GM20431 (cell line): ENCODE data around the gene CHST5.
"Not testable (repeated sequence)": the region's sequence is repeated elsewhere in the genome, so short reads cannot be mapped to it uniquely, and the experiment has no call there.

ENCODE experiments used
- in situ Hi-C: fragments of 300-500 bp; cut with MseI, MboI; formaldehyde crosslinking; loops from one replicate; pipeline ENCODE4 v1.15.0; 2020; ENCODE audit warnings: low sequenced_read_pairs; ENCODE audit not compliant: unreplicated experiment

CHST5 gene

DNA sequence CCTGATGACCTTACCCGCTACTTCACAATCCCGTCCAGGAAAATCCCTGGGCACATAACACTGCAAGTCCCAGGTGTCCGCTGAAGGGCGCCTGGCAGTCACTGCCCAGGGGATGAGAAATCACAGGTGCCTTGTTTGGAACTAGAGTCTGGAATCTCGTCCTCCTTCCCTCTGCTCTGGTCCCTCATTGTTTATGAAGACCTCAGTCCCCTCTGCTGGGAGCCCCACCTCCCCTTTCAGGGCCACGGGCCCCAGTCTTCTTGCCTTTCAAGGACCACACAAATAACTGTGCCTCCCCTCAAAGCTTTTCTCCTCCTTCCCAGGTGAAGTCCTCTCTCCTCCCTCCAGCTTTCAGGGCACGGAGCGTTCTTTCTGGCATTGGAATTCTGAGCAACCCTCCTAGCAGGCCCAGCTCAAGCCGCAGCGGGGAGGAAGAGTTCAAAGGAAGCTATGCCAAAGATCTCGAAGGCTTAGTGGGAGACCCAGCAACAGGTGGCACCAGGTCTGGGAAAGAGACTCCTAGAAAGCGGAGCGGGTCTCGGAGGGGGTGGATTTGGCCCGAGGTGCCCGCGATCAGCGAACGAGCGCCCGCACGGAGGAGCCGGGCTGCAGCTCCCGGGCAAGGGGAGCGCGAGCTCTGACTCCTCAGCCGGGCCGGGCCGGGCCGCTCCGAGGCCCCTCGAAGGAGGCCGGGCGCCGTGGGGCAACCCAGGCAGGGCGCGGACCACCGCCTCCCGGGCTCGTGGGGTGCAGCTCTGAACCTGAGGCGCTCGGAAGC, 19.5 kb downstream of the CHST5 start:
- in situ Hi-C loops = not testable (repeated sequence)

DNA sequence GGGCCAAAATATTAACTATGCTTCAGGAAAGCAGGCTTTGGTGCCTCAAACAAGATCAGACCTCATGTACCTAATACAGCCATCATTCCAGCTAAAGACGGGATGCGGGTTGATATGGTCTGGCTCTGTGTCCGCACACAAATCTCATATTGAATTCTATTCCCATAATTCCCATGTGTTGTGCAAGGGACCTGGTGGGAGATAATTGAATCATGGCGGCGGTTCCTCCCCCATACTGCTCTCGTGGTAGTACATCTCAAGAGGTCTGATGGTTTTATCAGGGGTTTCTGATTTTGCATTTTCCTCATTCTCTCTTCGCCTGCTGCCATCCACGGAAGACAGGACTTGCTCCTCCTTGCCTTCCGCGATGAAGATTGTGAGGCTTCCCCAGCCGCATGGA, 21.6 kb downstream of the CHST5 start:
- in situ Hi-C loops = no loop called here

DNA sequence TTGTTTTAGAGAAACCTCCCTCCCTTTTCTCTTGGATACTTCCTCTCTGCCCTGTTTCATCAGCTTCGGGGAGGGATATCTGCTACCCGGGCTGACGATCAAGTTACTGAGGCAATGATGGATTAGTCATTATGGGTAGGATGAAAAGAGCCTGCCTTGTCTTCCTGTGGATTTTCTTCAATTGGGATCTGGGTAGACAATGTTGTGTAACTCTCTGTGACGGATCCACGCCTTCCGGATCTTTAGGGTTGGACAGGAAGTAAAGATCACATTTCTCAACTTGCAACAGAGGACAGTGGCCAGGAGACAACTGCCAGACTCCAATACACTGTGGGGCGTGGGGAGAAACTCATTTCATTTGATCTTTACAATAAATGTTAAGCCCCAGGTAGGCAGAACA, 29.3 kb downstream of the CHST5 start:
- in situ Hi-C loops = no loop called here

DNA sequence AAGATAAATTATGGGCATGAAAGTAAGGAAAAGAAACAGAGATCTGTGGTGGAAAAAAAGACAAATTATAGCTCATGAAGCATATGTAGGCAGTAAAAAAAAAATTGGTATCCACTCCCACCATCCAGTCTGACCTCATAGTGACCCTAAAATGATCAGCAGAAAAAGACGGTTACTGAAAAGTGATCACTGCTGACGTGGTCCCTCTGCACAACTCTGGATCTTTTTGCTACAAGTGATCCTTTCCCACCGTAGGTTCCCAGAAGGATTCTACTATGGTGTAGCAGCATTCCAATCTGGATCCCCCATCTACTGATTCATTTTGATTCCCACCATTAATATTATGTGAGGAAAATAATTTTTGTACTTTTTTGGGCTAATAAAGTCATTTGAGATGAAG, 29.8 kb downstream of the CHST5 start:
- in situ Hi-C loops = no loop called here

DNA sequence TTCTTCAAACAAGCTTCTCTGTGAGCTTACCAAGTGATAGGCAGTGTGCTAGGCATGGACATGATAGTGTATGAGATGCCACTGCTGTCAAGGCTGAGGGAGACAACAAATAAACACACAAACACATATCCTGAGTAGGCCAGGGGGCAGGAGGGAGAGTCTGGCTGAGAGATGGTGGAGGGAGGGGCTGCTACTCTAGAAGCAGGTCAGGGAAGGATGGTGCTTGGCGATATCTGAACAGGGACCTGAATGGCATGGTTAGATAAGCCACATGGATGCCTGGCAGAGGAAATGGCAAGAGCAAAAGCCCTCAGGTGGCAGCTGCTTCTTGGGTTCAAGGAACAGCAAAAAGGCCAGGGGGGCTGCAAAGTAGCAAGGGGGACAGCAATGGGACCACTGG, 32.1 kb downstream of the CHST5 start:
- in situ Hi-C loops = no loop called here

DNA sequence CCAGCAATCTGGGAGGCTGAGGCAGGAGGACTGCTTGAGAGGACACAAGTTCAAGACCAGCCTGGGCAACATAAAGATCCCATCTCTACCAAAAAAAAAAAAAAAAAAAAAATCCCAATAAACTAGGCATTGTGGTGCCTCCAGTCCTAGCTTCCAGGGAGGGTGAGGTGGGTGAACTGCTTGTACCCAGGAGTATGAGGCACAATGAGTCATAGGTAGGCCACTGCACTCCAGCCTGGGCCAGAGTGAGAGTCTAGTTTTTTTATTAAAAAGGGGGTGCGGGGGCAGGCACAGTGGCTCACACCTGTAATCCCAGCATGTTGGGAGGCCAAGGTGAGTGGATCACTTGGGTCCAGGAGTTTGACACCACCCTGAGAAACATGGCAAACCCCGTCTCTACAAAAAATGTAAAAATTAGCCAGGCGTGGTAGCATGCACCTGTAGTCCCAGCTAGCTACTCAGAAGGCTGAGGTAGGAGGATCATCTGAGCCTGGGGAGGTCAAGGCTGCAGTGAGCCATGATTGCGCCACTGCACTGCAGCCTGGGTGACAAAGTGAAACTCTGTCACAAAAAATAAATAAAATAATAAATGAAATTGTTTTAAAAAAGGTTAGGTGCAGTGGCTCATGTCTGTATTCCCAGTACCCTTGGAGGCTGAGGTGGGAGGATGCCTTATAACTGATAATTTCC, 32.8 kb downstream of the CHST5 start:
- in situ Hi-C loops = no loop called here

DNA sequence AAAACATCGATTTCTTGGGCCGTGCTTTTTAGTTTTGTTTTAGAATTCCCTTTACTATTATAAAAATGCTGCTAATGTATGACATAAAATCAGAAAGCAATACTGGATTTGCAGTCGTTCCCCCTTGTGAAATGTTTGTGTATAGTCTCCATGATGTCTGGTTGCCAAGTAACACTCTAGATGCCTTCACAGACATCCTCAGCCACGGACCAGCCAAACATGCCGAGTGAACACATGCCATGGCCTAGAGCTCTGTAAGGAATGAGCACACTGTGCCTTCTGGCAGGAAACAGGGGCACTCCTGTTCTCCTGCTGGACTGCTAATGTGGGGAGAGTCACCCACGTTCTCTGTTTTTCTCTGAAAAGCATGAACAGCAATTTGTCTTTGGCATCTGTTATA, 34.1 kb downstream of the CHST5 start:
- in situ Hi-C loops = not testable (repeated sequence)

DNA sequence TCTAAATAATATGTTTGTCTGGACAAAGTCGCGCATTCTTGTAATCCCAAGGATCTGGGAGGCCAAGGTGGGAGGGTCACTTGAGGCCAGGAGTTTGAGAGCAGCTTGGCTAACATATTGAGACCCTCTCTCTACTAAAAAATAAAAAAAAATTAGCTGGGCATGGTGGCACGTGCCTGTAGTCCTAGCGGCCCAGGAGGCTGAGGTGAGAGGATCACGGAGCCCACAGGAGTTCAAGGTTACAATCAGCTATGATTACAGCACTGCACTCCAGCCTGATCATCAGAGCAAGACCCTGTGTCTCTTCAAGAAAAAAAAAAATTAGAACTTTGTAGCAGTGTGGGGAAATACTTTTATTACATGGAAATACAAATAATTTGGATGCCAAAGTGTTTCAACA, 34.5 kb downstream of the CHST5 start:
- in situ Hi-C loops = no loop called here

DNA sequence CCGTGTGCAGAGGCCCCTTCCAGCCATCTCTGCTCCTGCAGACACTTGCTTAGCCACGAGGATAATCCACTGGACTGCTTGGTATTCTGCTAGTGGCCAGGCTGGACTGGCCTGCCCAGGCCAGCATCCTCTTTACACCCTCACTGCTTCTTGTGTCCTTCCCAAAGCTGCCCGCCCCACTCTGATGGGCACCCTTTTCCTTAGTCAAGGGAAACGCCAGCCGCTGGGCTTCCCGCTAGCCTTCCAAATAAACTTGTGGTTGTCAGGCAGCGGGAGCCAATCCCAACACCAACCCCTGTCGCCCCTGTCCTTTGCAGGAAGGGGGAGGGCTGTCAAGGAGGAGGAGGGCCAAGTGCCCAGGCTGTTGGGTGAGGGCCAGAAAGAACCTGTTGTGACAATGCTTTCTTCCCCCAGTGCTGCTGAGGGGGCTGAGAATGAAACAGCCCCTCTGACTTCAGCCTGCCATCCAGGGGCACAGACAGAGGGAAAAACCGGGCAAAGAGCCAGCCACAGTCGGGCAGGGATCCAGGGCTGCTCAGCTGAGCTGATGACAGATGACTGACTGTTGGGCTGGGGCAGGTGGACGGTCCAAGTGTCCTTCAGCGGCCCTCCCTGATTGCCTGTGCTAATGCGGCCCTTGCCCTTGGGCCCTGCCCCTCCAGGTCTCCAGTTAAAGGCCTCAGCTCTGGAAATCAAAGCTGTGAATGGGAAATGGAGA, 37.1 kb downstream of the CHST5 start:
- in situ Hi-C loops = not testable (repeated sequence)

DNA sequence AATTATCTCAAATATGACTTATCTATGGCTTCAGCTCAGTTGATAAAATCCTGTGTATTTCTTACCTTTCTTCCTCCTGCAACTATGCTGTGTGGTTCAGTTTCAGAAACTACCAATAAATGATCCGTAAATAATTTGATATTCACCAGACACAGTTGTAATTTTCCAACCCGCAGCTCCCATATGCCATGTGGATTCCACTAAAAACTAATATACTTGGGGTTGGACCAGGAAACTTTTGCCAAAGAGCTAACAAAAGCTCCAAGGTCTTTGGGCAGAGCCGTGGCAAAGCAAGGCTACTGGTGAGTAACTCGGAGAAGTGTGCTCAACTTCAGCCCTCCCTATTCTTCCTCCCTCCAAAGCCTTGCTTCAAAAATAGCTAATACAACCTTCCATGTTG, 38.4 kb downstream of the CHST5 start:
- in situ Hi-C loops = no loop called here

DNA sequence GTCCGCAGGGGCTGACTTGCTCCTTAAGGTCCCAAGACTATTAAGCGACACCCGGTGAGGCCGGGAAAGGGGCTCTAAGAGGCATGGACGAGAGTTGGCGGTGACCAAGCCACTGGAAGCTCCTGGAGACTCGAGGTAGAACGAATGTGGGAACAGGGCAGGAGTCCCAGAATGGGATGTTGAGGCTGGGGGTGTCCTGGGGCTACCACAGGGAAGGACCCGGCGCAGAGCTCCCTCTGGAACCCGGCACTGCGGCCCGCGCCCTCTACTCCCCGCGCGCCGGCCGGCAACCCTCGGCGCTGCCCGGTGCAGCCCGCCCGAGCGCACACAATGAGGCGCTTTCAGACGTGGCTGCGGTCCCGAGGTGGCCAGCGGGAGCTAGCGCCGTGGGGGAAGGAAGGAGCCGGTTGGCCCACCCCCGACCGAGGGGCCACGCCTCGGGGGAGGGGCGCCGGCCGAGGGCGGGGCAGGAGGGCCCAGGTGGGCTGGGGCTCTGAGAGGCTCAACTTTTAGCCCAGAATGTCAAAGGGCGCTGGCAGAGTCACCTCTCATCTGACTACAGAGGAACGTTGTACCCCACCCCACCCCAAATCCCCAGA, 40.7 kb downstream of the CHST5 start, which contains the start of gene CHST6:
Gene CHST6 (minus strand): TSS at position 366 of the 599 bp plus-strand sequence. CDS start 15,613 bp downstream, outside the sequence.
- in situ Hi-C loops = no loop called here

DNA sequence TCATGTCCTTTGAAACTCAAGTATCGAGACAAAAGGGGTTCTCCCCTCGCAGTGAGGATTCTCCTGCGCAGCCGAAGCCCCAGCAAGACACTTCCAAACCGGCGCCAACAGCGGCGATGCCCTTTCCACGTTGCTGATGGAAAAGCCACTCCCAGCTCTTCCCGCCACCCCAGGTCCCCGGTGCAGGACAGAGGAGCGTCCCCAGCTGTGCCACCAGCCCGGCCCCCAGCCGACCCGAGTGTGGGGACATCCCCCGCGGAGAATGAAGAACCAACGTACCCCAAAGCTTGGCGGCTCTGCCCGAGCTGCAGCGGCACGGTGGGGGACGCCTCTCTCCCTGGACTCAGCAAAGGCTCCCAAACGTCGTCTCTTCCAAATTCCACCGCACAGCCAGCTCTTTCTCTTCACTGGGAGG, 41.2 kb downstream of the CHST5 start:
- in situ Hi-C loops = no loop called here

DNA sequence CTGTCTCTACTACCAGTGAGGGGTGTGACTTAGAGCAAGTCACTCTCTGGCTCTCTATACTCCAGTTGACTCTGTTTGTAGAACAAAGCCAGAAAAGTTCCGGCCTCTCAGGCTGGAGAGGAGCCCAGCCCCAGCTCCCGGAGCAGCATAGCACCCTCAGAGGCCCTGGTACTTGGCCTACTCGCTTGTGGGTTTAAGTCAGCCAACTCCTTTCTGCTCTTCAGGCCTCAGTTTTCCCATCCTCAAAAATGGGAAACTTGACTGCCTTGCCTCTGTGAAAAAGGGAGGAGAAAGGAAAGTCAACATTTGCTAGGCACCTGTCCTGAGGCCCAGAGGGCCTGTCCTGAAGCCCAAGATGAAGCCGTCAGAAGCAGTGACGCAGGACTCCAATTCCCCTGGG, 41.7 kb downstream of the CHST5 start:
- in situ Hi-C loops = no loop called here

DNA sequence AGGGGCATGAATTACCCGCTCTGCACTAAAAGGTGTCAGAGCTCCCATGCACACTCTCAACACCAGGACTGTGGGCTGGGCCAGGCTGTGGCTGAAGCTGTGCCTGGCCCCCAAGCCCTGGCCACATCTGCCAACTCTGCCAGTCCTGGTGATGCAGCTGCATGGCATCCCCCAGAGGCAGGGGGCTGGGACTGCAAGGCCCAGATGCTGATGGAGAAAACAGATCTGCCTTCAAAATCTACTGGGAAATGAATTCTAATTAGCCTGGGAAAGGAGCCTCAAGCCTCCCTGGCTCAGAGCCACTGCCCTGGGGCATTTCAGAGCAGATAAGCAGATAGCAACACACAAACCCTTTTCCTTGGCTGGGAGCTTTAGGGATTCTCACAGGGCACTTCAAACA, 44.0 kb downstream of the CHST5 start:
- in situ Hi-C loops = no loop called here

DNA sequence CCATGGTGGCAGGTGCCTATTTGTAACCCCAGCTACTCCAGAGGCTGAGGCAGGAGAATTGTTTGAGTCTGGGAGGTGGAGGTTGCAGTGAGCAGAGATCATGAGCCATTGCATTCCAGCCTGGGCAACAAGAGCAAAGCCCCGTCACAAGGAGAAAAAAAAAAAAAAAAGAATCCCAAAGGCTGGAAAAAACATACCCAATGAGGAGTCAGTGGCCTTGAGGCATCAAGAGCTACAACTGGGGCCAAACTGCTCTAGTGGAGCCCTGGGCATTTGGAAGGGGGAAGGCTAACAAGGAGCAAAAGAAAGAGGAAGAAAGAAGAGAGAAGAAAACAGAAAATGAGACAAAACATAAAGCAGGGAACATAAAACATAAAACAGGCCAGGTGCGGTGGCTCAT, 47.6 kb downstream of the CHST5 start:
- in situ Hi-C loops = no loop called here

DNA sequence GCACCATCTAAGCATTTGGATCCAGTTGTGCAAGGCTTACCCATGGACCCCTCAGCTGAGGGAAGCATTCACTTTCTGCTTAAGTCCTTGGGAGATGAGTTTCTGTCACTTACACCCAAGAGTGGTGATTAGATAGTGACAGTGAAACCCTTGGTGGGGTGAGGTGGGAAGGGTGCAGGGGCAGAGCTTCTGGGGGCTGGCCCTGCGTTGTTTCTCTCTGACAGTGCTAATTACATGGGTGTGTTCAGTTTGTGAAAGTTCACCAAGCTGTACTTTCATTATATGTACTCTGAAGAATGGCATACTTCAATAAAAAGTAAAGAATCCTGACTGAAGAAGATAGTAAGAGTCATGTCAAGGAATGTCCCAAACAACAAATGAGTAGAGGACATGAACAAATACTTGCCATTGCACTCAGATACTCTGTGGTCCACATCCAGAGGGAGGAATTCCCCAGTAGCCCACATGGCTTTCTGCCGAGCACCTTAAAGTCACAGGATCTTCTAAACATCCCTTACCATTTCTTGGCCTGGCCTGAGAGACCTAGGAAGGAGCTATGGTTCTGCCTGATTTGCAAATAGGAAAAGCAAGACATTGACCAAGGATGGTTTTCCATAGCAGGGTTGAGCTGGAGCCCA, 49.1 kb downstream of the CHST5 start:
- in situ Hi-C loops = no loop called here

DNA sequence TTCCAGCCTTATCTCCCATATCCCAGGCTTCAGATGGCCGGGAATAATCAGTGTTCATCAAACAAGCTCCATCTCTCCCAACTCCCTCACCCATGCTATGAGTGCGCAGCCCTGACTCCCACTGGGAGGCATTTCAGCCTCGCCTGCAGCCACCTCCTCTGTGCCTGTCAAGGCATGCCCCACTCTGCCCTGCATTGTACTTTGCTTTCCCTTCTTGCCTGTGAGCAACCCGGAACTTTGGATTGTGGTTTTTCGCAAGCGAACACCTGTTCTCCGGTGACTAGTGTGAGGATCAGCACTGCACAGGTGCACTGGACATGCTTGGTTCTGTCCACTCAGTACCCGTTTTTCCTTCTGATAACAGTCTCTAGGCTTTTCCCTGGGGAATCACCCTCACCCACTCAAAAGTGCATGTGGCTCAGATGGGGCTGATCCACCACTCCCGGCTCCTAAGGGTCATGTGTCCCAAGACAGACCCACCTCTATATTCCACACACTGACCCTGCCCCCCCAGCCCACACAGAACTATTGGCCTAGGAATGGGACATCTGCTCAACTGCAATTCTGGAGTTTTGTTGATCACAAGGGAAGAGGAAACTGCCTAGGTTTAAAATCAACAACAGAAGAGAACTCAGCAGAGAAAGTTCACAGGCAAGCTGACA, 49.8 kb downstream of the CHST5 start:
- in situ Hi-C loops = no loop called here

DNA sequence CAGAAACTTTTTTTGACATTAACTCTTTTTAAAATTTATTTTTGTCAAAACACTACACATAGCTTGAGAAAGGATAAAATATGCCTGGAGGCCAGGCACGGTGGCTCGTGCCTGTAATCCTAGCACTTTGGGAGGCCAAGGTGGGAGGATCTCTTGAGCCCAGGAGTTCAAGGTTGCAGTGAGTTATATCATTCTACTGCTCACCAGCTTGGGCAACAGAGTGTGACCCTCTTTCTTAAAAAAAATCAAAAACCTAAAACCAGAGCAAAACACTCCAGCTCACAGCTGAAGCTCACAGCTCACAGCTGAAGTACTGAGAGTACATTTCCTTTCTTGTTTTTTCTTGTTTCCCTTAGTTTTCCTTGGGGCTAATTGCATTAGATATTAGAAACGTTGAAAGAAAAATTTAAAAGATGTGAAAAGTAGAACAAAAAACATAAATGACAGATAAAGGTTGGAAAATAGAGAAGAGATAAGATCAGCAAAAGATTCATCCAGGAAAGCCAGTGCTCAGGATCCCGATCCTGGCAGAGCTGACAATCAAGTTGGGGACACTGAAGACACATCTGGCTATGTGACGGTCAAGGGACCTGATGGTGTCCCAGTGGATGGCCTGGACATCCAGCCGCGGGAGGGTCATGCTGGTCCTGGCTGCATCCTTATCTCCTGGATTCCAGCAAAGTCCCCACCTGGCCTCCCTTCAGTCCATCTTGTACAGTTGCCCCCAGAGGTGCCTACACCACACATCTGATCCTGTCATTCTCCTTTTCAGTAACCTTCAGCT, 50.5 kb downstream of the CHST5 start:
- in situ Hi-C loops = no loop called here

DNA sequence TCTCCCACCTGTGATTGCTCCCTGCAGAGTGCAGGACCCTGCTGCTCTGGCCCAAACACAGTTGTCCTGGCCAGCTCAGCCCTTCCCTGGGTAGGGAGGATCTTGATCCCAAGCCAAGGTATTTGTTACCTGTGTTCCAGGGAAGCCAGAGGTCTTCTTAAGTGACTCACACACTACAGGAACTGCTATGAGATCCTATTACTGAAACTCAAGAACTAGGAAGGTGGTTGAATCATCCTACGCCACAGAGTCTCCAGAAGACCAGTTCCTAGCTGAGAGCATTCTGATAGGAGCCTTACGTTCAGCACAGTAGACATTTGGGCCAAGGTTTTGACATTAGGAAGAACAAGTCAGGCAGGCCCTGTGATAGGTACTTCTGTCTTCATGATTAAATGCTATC, 52.7 kb downstream of the CHST5 start:
- in situ Hi-C loops = no loop called here
